Measurements from ENCODE around the gene NCL.

DNA sequence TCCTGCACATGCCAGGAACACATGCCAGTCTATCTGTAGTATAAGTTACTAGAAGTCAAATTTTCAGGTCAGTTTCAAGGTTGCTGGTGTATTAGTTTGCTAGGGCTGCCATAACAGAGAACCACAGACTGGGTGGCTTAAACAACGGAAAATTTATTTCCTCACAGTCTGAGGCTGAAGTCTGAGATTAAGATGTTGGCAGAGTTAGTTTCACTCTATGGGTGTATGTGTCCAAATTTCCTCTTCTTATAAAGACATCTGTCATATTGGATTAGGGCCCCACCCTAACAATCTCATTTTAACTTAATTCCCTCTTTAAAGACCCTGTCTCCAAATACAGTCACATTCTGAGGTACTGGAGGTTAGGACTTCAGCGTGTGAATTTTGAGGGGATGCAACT lies 42.2 kb downstream of the NCL start:
- TF ChIP-seq, protein P1, sequence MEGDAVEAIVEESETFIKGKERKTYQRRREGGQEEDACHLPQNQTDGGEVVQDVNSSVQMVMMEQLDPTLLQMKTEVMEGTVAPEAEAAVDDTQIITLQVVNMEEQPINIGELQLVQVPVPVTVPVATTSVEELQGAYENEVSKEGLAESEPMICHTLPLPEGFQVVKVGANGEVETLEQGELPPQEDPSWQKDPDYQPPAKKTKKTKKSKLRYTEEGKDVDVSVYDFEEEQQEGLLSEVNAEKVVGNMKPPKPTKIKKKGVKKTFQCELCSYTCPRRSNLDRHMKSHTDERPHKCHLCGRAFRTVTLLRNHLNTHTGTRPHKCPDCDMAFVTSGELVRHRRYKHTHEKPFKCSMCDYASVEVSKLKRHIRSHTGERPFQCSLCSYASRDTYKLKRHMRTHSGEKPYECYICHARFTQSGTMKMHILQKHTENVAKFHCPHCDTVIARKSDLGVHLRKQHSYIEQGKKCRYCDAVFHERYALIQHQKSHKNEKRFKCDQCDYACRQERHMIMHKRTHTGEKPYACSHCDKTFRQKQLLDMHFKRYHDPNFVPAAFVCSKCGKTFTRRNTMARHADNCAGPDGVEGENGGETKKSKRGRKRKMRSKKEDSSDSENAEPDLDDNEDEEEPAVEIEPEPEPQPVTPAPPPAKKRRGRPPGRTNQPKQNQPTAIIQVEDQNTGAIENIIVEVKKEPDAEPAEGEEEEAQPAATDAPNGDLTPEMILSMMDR (IDR thresholded peaks at IDR 0.05): no peak
- no peak for TF ChIP-seq POLR2A (IDR thresholded peaks at IDR 0.05)

Data from esophagus squamous epithelium (tissue), 4 donors.